ENCODE results near the gene PNLIPRP3.
"Not testable (repeated sequence)": the region's sequence is repeated elsewhere in the genome, so short reads cannot be mapped to it uniquely, and the experiment has no call there.

The PNLIPRP3 gene

GRCh38 chr10:116427671-116428070 lies at the start of gene PNLIPRP3:
TSS of gene PNLIPRP3 (plus strand) at chr10:116427847. CDS start at chr10:116428013, 166 bp downstream.
- no peak for DNase-seq

GRCh38 chr10:116382290-116382689 lies 45.4 kb upstream of the PNLIPRP3 start:
- no peak for DNase-seq

- DNase-seq = no peak
Observed at GRCh38 chr10:116385311-116385710, 42.3 kb upstream of the PNLIPRP3 start.

- DNase-seq = no peak
Observed at GRCh38 chr10:116385994-116386809, 41.4 kb upstream of the PNLIPRP3 start.

GRCh38 chr10:116393246-116393831 lies 34.3 kb upstream of the PNLIPRP3 start:
- not testable (repeated sequence) for DNase-seq

- no peak for DNase-seq
Observed at GRCh38 chr10:116395223-116395985, 32.2 kb upstream of the PNLIPRP3 start.

- no peak for DNase-seq
Observed at GRCh38 chr10:116398224-116398623, 29.4 kb upstream of the PNLIPRP3 start.

- no peak for DNase-seq
Observed at GRCh38 chr10:116402858-116403257, 24.8 kb upstream of the PNLIPRP3 start.

GRCh38 chr10:116403740-116404250 lies 23.9 kb upstream of the PNLIPRP3 start:
- no peak for DNase-seq

GRCh38 chr10:116408719-116409118 lies 18.9 kb upstream of the PNLIPRP3 start:
- DNase-seq = no peak

- no peak for DNase-seq
Observed at GRCh38 chr10:116410351-116410750, 17.3 kb upstream of the PNLIPRP3 start.

- DNase-seq = no peak
Observed at GRCh38 chr10:116417821-116418220, 9.8 kb upstream of the PNLIPRP3 start.

- DNase-seq = no peak
Observed at GRCh38 chr10:116418389-116418788, 9.3 kb upstream of the PNLIPRP3 start.

- DNase-seq = no peak
Observed at GRCh38 chr10:116421815-116422214, 5.8 kb upstream of the PNLIPRP3 start.

- no peak for DNase-seq
Observed at GRCh38 chr10:116429288-116429977, 1.8 kb downstream of the PNLIPRP3 start.

GRCh38 chr10:116430288-116430687 lies 2.6 kb downstream of the PNLIPRP3 start:
- no peak for DNase-seq

GRCh38 chr10:116431598-116431997 lies 4.0 kb downstream of the PNLIPRP3 start:
- no peak for DNase-seq

GRCh38 chr10:116437076-116437692 lies 9.5 kb downstream of the PNLIPRP3 start:
- no peak for DNase-seq

GRCh38 chr10:116440330-116441030 lies 12.8 kb downstream of the PNLIPRP3 start:
- DNase-seq = no peak

GRCh38 chr10:116444527-116445142 lies 17.0 kb downstream of the PNLIPRP3 start:
- no peak for DNase-seq

GRCh38 chr10:116450861-116451260 lies 23.2 kb downstream of the PNLIPRP3 start:
- DNase-seq = no peak
